Suprapubic skin (tissue), 4 donors: ENCODE results near the gene SET. TPM values are rescaled to one million over a fixed set of nuclear protein-coding genes. Genes with fewer than 3 reads are reported as not detected.

ENCODE experiments used
- DNase-seq, 2 donors: peaks; one replicate each; pipeline ENCODE4 v3.0.0-alpha.2; 2019; ENCODE audit warnings: low spot score in 2 of 2
- H3K27ac ChIP-seq: fragments of 200-600 bp; sonication (generic); one replicate; pipeline ENCODE4 v1.5.1; 2019
- H3K27me3 ChIP-seq: fragments of 200-600 bp; sonication (generic); one replicate; pipeline ENCODE4 v1.5.1; 2019
- H3K36me3 ChIP-seq: fragments of 200-600 bp; sonication (generic); one replicate; pipeline ENCODE4 v1.5.1; 2019
- H3K4me1 ChIP-seq: fragments of 200-600 bp; sonication (generic); one replicate; pipeline ENCODE4 v1.5.1; 2019
- H3K4me3 ChIP-seq: fragments of 200-600 bp; sonication (generic); one replicate; pipeline ENCODE4 v1.5.1; 2019; ENCODE audit warnings: mild to moderate bottlenecking
- H3K9me3 ChIP-seq: fragments of 200-600 bp; sonication (generic); one replicate; pipeline ENCODE4 v1.5.1; 2019
- EP300 ChIP-seq: sonication (generic); formaldehyde crosslinking; IDR thresholded peaks from one replicate; pipeline ENCODE4 v1.6.1; 2017; ENCODE audit warnings: antibody characterized with exemption
- POLR2A ChIP-seq, 2 donors: fragments of 450-650 bp; IDR thresholded peaks; one replicate each; pipeline ENCODE4 v1.6.1; 2017; ENCODE audit warnings: antibody characterized with exemption in 2 of 2, mild to moderate bottlenecking in 2 of 2, moderate library complexity in 2 of 2
- POLR2AphosphoS5 ChIP-seq, 3 donors: sonication (generic); formaldehyde crosslinking; IDR thresholded peaks; one replicate each; pipeline ENCODE4 v1.6.1; 2017; ENCODE audit warnings: antibody characterized with exemption in 3 of 3
- WGBS: methylation state at CpG from one replicate; pipeline ENCODE4 v1.1.5; 2018; 5-methylcytosine and 5-hydroxymethylcytosine counted together
- total RNA-seq, 4 donors: library from RNA; depleted of rRNA; stranded (reverse); fragments of >200 nt; gene quantifications; one replicate each; pipeline ENCODE4 v1.1.0, GENCODE V29; 2016
- TF ChIP-seq, protein P1 (sequence below), 2 donors: fragments of 200-600 bp in 1 of 2; fragments of 450-650 bp in 1 of 2; sonication (generic) in 1 of 2; IDR thresholded peaks; one replicate each; pipeline ENCODE4 v1.5.1; 2016 to 2019; ENCODE audit warnings: antibody characterized with exemption in 2 of 2, mild to moderate bottlenecking in 1 of 2, moderate library complexity in 1 of 2

SET gene
- total RNA-seq, 4 donors from 2014 or later: 101 to 166 (median 161) TPM

DNA sequence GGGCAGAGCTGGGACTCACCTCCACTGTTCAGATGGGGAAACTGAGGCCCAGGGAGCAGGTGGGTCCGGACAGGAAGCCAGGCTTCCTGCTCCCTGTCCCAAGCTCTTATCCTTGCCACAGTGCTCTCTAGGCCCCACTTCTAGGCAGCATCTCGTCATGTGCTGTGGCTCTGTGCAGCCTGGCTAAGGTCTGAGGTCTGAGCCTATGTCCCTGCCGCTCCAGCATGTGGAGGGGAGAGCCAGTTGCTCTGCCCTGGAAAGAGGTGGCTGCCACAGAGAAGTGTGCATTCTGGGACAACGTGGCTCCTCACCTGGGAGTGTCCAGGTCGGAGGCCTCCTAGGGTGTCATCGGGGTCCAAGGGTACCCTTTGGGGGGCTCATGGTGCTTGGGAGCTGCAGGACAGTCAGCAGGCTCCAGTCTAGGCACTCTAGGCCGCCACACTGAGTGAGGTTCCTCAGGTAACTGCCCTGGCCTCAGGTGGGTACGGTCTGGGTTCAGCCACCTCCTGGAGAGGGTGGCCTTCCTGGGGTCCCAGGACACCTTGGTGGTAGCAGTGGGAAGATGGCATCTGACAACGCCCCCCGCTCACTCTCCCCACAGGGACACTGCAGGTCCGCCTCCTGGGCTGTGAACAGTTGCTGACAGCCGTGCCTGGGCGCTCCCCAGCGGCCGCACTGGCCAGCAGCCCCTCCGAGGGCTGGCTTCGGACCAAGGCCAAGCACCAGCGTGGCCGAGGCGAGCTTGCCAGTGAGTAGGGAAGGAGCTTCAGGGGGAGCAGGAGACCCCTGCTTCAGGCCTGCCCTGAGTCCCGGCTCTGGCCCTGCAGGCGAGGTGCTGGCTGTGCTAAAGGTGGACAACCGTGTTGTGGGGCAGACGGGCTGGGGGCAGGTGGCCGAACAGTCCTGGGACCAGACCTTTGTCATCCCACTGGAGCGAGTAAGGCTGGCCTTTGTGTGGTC, 23.7 kb downstream of the SET start:
- Histone ChIP-seq H3K27ac (no peak overlapping the region), H3K9me3 (no peaks in the 10 kb centered on the region), H3K27me3 (no peaks in the 10 kb centered on the region), H3K36me3 (peaks cover 20% of the 10 kb centered on the region), H3K4me3 (no peak overlapping the region), H3K4me1 (no peaks in the 10 kb centered on the region)
- WGBS: 89% methylated on average over 13 of the region's 26 CpGs
- DNase-seq: peak; percentile 56 to 70
- TF ChIP-seq POLR2A (IDR thresholded peaks at IDR 0.05) (no peak), POLR2AphosphoS5 (IDR thresholded peaks at IDR 0.05) (no peak), EP300 (no peak)
- TF ChIP-seq, protein P1, sequence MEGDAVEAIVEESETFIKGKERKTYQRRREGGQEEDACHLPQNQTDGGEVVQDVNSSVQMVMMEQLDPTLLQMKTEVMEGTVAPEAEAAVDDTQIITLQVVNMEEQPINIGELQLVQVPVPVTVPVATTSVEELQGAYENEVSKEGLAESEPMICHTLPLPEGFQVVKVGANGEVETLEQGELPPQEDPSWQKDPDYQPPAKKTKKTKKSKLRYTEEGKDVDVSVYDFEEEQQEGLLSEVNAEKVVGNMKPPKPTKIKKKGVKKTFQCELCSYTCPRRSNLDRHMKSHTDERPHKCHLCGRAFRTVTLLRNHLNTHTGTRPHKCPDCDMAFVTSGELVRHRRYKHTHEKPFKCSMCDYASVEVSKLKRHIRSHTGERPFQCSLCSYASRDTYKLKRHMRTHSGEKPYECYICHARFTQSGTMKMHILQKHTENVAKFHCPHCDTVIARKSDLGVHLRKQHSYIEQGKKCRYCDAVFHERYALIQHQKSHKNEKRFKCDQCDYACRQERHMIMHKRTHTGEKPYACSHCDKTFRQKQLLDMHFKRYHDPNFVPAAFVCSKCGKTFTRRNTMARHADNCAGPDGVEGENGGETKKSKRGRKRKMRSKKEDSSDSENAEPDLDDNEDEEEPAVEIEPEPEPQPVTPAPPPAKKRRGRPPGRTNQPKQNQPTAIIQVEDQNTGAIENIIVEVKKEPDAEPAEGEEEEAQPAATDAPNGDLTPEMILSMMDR (IDR thresholded peaks at IDR 0.05): no peak

DNA sequence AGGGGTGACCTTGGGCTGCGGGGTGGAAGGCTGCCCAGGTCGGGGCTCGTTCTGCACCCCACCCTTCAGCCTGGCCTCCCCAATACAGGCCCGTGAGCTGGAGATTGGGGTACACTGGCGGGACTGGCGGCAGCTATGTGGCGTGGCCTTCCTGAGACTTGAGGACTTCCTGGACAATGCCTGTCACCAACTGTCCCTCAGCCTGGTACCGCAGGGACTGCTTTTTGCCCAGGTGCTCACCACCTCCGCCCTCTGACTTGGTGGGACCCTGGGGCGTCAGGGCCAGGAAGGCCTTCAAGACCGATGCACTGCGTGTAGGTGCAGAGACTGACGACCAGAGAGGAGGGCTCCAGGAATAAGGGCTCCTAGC, 24.4 kb downstream of the SET start:
- no peaks in the 10 kb centered on the region for H3K27me3 ChIP-seq
- peak; percentile 41 to 48 for DNase-seq
- H3K36me3 ChIP-seq: peaks cover 20% of the 10 kb centered on the region
- no peaks in the 10 kb centered on the region for H3K9me3 ChIP-seq
- WGBS: 98% methylated on average over 8 of the region's 13 CpGs
- TF ChIP-seq POLR2AphosphoS5 (IDR thresholded peaks at IDR 0.05) (no peak), POLR2A (IDR thresholded peaks at IDR 0.05) (no peak)
- no peaks in the 10 kb centered on the region for H3K4me1 ChIP-seq
- no peak overlapping the region for H3K4me3 ChIP-seq
- H3K27ac ChIP-seq: no peak overlapping the region

DNA sequence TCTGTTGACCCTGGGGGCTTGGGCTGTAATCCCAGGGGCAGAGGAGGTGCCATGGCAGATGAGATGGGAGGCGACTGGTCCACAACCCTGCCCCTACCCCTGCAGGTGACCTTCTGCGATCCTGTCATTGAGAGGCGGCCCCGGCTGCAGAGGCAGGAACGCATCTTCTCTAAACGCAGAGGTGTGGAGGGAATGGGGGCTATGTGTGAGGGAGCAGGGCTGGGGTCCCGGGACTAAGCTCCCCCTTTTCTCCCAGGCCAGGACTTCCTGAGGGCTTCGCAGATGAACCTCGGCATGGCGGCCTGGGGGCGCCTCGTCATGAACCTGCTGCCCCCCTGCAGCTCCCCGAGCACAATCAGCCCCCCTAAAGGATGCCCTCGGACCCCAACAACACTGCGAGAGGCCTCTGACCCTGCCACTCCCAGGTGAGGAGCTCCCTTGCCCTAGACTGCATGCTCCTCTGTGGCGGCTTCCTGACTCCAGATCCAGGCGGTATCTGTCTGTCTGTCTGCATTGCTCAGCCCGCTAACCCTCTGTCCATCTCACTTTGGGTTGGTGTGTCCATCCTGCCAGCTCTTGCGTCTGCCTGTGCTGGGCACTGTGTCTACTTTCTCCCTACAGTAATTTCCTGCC, 25.0 kb downstream of the SET start:
- 92% methylated on average over 5 of the region's 19 CpGs for WGBS

DNA sequence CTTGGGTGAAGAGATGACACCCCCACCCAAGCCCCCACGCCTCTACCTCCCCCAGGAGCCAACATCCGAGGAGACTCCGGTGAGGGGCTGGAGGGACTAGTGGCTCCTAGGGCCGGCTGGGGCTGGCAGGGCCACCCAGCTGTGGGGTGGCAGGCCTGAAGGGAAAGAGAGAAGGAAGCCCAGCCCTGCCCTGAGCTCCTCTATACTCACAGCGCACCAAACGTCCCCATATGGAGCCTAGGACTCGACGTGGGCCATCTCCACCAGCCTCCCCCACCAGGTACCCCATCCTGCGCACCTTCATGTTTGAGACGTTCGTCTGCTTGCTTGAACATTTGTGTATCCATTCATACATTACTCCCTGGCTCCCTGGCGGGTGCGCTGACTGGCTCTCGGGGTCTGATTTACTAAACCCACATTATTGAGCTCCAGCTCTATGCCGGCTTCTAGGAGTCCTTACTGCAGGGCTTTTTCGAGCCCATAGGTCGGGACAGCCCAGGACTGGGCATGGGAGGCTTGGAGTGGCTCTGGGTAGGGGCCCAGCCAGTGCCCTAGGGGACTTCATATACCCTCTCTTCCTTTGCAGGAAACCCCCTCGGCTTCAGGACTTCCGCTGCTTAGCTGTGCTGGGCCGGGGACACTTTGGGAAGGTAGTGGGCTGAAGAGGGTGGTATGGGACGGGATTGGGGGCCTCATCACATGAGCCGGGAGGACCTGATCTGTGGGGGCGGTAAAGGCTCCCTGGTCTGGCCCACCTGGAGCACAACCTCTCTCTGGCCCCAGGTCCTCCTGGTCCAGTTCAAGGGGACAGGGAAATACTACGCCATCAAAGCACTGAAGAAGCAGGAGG, 25.8 kb downstream of the SET start:
- 86% methylated on average over 18 of the region's 24 CpGs for WGBS
- Histone ChIP-seq H3K36me3 (peaks cover 20% of the 10 kb centered on the region), H3K4me1 (peaks cover 8% of the 10 kb centered on the region), H3K9me3 (no peaks in the 10 kb centered on the region), H3K27ac (no peak overlapping the region), H3K27me3 (no peaks in the 10 kb centered on the region), H3K4me3 (no peak overlapping the region)
- TF ChIP-seq EP300 (no peak), POLR2A (IDR thresholded peaks at IDR 0.05) (no peak), POLR2AphosphoS5 (IDR thresholded peaks at IDR 0.05) (no peak)
- TF ChIP-seq, protein P1 (IDR thresholded peaks at IDR 0.05): no peak
- DNase-seq: peak; percentile 55 to 66

More for the DNA sequence above, 25.0 kb downstream of the SET start:
- no peak overlapping the region for H3K4me3 ChIP-seq
- no peaks in the 10 kb centered on the region for H3K27me3 ChIP-seq
- no peak overlapping the region for H3K27ac ChIP-seq
- no peaks in the 10 kb centered on the region for H3K9me3 ChIP-seq
- TF ChIP-seq POLR2A (IDR thresholded peaks at IDR 0.05) (no peak), POLR2AphosphoS5 (IDR thresholded peaks at IDR 0.05) (no peak), EP300 (no peak)
- TF ChIP-seq, protein P1 (IDR thresholded peaks at IDR 0.05): no peak
- peaks cover 20% of the 10 kb centered on the region for H3K36me3 ChIP-seq
- DNase-seq: peak; percentile 32 to 61
- H3K4me1 ChIP-seq: peaks cover under 1% of the 10 kb centered on the region

DNA sequence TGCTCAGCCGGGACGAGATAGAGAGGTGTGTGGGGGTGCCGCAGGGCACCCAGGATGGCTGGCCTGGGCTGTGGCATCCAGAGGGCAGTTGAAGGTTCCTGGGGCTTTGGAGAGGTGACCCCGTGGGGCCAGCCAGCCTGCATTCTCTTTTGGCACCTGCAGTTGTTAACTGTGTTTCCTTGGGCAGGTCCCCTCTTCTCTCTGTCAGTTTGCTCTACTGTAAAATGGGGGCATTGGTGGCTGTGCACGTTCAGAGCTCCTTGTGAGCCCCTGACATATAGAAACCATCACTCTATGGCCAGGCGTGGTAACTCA, 26.4 kb downstream of the SET start:
- peaks cover 8% of the 10 kb centered on the region for H3K4me1 ChIP-seq
- H3K9me3 ChIP-seq: no peaks in the 10 kb centered on the region
- no peaks in the 10 kb centered on the region for H3K27me3 ChIP-seq
- TF ChIP-seq, protein P1 (IDR thresholded peaks at IDR 0.05): no peak
- TF ChIP-seq POLR2AphosphoS5 (IDR thresholded peaks at IDR 0.05) (no peak), EP300 (no peak), POLR2A (IDR thresholded peaks at IDR 0.05) (no peak)
- peaks cover 25% of the 10 kb centered on the region for H3K36me3 ChIP-seq
- whole genome bisulfite sequencing: 88% methylated on average over 6 of the region's 6 CpGs
- DNase-seq: peak in 1 of 2 donors; percentile 20
- no peak overlapping the region for H3K27ac ChIP-seq
- no peak overlapping the region for H3K4me3 ChIP-seq
